GM12874 (cell line): ENCODE results near the gene MAP3K19.

ENCODE experiments used
- CTCF ChIP-seq: IDR thresholded peaks from 2 replicates; pipeline ENCODE4 v1.5.1; 2011; ENCODE audit warnings: low read depth, mild to moderate bottlenecking, control low read depth, low read length, moderate library complexity; ENCODE audit not compliant: insufficient read depth

MAP3K19 gene

GRCh38 chr2:134952608-134953007, 94.6 kb downstream of the MAP3K19 start:
- TF ChIP-seq CTCF, result no peak

GRCh38 chr2:134950886-134951285, 96.4 kb downstream of the MAP3K19 start:
- no peak for TF ChIP-seq CTCF

GRCh38 chr2:134949981-134950708, 97.1 kb downstream of the MAP3K19 start:
- no peak for TF ChIP-seq CTCF

- no peak for TF ChIP-seq CTCF
Measured at GRCh38 chr2:134946073-134946472, 101.2 kb downstream of the MAP3K19 start.

GRCh38 chr2:134944975-134945374, 102.3 kb downstream of the MAP3K19 start:
- TF ChIP-seq CTCF, result no peak

- no peak for TF ChIP-seq CTCF
Measured at GRCh38 chr2:134943540-134943939, 103.7 kb downstream of the MAP3K19 start.

- no peak for TF ChIP-seq CTCF
Measured at GRCh38 chr2:134936691-134937090, 110.6 kb downstream of the MAP3K19 start.
